HepG2 (cell line): ENCODE data around the gene FGFR3. TPM values are rescaled to one million over a fixed set of nuclear protein-coding genes. Genes with fewer than 3 reads are reported as not detected.

Experiments used
- CSRNP1 ChIP-seq: sonication (generic); formaldehyde crosslinking; IDR thresholded peaks from 2 replicates; pipeline ENCODE4 v1.8.1; 2023; ENCODE audit warnings: mild to moderate bottlenecking, missing genetic modification reagents
- EZH2 ChIP-seq: conservative IDR thresholded peaks from 2 replicates; pipeline ENCODE4 v1.6.1; 2012; ENCODE audit warnings: mild to moderate bottlenecking, low read depth, low read length, moderate library complexity
- GATA4 ChIP-seq: sonication (generic); IDR thresholded peaks from 2 replicates; pipeline ENCODE4 v1.6.1; 2016; ENCODE audit warnings: antibody characterized with exemption, low read depth, borderline replicate concordance
- HMGA1 ChIP-seq: sonication (generic); formaldehyde crosslinking; conservative IDR thresholded peaks from 2 replicates; pipeline ENCODE4 v1.4.0; 2020; ENCODE audit warnings: missing genetic modification reagents
- TSC22D2 ChIP-seq: sonication (generic); formaldehyde crosslinking; IDR thresholded peaks from 2 replicates; pipeline ENCODE4 v1.5.1; 2020; ENCODE audit warnings: missing genetic modification reagents, mild to moderate bottlenecking, borderline replicate concordance
- ZBTB7B ChIP-seq: sonication (generic); formaldehyde crosslinking; IDR thresholded peaks from 2 replicates; pipeline ENCODE4 v1.4.0; 2020; ENCODE audit warnings: missing genetic modification reagents
- ZNF225 ChIP-seq: sonication (generic); formaldehyde crosslinking; IDR thresholded peaks from 2 replicates; pipeline ENCODE4 v1.4.0; 2020; ENCODE audit warnings: mild to moderate bottlenecking, missing genetic modification reagents
- ZNF256 ChIP-seq: sonication (generic); formaldehyde crosslinking; conservative IDR thresholded peaks from 2 replicates; pipeline ENCODE4 v1.4.0; 2020; ENCODE audit warnings: missing genetic modification reagents
- ZNF282 ChIP-seq: fragments of 450-650 bp; IDR thresholded peaks from 2 replicates; pipeline ENCODE4 v1.6.1; 2018; ENCODE audit not compliant: partially characterized antibody
- ZNF781 ChIP-seq: sonication (generic); formaldehyde crosslinking; IDR thresholded peaks from 2 replicates; pipeline ENCODE4 v1.5.1; 2020; ENCODE audit warnings: borderline replicate concordance, mild to moderate bottlenecking, missing genetic modification reagents; ENCODE audit errors: not compliant biosample characterization
- ZSCAN21 ChIP-seq: sonication (generic); formaldehyde crosslinking; IDR thresholded peaks from 2 replicates; pipeline ENCODE4 v1.8.0; 2022; ENCODE audit warnings: mild to moderate bottlenecking, missing genetic modification reagents, moderate library complexity, borderline replicate concordance
- polyA plus RNA-seq, 8 experiments: library from polyadenylated mRNA; depleted of rRNA in 3 of 8; stranded (reverse) in 7 of 8; unstranded in 1 of 8; fragments of >200 nt; fragmentation: Illumina TruSeq in 4 of 8; extraction: Trizol in 4 of 8; gene quantifications; 2 replicates each; pipeline versions ENCODE4 v1.2.1 to v1.2.3, GENCODE V29; 2011 to 2016; ENCODE audit warnings: low read depth in 4 of 8, missing spikeins in 1 of 8, mixed read lengths in 1 of 8; ENCODE audit not compliant: insufficient read depth in 1 of 8
- total RNA-seq, 5 experiments: library from RNA; depleted of rRNA; stranded (reverse); fragments of >200 nt; fragmentation: Illumina TruSeq; extraction: Trizol; gene quantifications; 2 replicates each; pipeline ENCODE4 v1.2.3, GENCODE V29; 2016; ENCODE audit warnings: low read depth in 1 of 5
- TF ChIP-seq, protein P1 (sequence below): sonication (generic); formaldehyde crosslinking; IDR thresholded peaks from one replicate; pipeline ENCODE4 v1.5.1; 2020; ENCODE audit warnings: mild to moderate bottlenecking, missing genetic modification reagents; ENCODE audit errors: not compliant biosample characterization
- TF ChIP-seq, protein P2 (sequence below): sonication (generic); formaldehyde crosslinking; IDR thresholded peaks from 2 replicates; pipeline ENCODE4 v1.5.0; 2020; ENCODE audit warnings: mild to moderate bottlenecking, missing genetic modification reagents

Gene FGFR3
- total and polyA plus RNA-seq, 2 of the 13 experiments (the other 11 are each of a cell fraction or from before 2014, with no cell fraction given): 103 to 109 TPM

- TF ChIP-seq, protein P1, sequence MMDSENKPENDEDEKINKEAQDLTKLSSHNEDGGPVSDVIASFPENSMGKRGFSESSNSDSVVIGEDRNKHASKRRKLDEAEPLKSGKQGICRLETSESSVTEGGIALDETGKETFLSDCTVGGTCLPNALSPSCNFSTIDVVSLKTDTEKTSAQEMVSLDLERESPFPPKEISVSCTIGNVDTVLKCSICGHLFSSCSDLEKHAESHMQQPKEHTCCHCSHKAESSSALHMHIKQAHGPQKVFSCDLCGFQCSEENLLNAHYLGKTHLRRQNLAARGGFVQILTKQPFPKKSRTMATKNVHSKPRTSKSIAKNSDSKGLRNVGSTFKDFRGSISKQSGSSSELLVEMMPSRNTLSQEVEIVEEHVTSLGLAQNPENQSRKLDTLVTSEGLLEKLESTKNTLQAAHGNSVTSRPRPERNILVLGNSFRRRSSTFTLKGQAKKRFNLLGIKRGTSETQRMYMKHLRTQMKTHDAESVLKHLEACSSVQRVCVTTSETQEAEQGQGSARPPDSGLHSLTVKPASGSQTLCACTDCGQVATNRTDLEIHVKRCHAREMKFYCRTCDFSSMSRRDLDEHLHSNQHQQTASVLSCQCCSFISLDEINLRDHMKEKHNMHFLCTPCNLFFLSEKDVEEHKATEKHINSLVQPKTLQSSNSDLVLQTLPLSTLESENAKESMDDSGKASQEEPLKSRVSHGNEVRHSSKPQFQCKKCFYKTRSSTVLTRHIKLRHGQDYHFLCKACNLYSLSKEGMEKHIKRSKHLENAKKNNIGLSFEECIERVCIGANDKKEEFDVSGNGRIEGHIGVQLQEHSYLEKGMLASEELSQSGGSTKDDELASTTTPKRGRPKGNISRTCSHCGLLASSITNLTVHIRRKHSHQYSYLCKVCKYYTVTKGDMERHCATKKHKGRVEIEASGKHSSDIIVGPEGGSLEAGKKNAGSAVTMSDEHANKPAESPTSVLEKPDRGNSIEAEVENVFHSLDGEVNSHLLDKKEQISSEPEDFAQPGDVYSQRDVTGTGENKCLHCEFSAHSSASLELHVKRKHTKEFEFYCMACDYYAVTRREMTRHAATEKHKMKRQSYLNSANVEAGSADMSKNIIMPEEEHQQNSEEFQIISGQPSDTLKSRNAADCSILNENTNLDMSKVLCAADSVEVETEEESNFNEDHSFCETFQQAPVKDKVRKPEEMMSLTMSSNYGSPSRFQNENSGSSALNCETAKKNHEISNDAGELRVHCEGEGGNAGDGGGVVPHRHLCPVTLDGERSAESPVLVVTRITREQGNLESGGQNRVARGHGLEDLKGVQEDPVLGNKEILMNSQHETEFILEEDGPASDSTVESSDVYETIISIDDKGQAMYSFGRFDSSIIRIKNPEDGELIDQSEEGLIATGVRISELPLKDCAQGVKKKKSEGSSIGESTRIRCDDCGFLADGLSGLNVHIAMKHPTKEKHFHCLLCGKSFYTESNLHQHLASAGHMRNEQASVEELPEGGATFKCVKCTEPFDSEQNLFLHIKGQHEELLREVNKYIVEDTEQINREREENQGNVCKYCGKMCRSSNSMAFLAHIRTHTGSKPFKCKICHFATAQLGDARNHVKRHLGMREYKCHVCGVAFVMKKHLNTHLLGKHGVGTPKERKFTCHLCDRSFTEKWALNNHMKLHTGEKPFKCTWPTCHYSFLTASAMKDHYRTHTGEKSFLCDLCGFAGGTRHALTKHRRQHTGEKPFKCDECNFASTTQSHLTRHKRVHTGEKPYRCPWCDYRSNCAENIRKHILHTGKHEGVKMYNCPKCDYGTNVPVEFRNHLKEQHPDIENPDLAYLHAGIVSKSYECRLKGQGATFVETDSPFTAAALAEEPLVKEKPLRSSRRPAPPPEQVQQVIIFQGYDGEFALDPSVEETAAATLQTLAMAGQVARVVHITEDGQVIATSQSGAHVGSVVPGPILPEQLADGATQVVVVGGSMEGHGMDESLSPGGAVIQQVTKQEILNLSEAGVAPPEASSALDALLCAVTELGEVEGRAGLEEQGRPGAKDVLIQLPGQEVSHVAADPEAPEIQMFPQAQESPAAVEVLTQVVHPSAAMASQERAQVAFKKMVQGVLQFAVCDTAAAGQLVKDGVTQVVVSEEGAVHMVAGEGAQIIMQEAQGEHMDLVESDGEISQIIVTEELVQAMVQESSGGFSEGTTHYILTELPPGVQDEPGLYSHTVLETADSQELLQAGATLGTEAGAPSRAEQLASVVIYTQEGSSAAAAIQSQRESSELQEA (CRISPR knock-in tag): no peak
- TF ChIP-seq ZNF256 (peak; percentile 33; the same call in 1 of the 2 replicates), ZBTB7B (peak; percentile 44; the same call in 1 of the 2 replicates), EZH2 (no peak), HMGA1 (CRISPR knock-in tag) (no peak), ZNF781 (CRISPR knock-in tag) (no peak), ZNF225 (CRISPR knock-in tag) (no peak), TSC22D2 (CRISPR knock-in tag) (no peak), ZNF282 (no peak), GATA4 (no peak), CSRNP1 (CRISPR knock-in tag) (no peak), ZSCAN21 (CRISPR knock-in tag) (no peak)
- TF ChIP-seq, protein P2, sequence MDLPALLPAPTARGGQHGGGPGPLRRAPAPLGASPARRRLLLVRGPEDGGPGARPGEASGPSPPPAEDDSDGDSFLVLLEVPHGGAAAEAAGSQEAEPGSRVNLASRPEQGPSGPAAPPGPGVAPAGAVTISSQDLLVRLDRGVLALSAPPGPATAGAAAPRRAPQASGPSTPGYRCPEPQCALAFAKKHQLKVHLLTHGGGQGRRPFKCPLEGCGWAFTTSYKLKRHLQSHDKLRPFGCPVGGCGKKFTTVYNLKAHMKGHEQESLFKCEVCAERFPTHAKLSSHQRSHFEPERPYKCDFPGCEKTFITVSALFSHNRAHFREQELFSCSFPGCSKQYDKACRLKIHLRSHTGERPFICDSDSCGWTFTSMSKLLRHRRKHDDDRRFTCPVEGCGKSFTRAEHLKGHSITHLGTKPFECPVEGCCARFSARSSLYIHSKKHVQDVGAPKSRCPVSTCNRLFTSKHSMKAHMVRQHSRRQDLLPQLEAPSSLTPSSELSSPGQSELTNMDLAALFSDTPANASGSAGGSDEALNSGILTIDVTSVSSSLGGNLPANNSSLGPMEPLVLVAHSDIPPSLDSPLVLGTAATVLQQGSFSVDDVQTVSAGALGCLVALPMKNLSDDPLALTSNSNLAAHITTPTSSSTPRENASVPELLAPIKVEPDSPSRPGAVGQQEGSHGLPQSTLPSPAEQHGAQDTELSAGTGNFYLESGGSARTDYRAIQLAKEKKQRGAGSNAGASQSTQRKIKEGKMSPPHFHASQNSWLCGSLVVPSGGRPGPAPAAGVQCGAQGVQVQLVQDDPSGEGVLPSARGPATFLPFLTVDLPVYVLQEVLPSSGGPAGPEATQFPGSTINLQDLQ: no peak
These were observed 30.7 kb upstream of the FGFR3 start (continued) for GRCh38 chr4:1762264-1763010.
